ENCODE data around the gene TRUB2. TPM values are rescaled to one million over a fixed set of nuclear protein-coding genes. Genes with fewer than 3 reads are reported as not detected.
A peak's percentile ranks its signal among the peaks of the same experiment; 100 is the strongest.
"Not testable (repeated sequence)": the region's sequence is repeated elsewhere in the genome, so short reads cannot be mapped to it uniquely, and the experiment has no call there.

TRUB2 gene
- polyA plus RNA-seq, 1 donor = 23.5 TPM

DNA sequence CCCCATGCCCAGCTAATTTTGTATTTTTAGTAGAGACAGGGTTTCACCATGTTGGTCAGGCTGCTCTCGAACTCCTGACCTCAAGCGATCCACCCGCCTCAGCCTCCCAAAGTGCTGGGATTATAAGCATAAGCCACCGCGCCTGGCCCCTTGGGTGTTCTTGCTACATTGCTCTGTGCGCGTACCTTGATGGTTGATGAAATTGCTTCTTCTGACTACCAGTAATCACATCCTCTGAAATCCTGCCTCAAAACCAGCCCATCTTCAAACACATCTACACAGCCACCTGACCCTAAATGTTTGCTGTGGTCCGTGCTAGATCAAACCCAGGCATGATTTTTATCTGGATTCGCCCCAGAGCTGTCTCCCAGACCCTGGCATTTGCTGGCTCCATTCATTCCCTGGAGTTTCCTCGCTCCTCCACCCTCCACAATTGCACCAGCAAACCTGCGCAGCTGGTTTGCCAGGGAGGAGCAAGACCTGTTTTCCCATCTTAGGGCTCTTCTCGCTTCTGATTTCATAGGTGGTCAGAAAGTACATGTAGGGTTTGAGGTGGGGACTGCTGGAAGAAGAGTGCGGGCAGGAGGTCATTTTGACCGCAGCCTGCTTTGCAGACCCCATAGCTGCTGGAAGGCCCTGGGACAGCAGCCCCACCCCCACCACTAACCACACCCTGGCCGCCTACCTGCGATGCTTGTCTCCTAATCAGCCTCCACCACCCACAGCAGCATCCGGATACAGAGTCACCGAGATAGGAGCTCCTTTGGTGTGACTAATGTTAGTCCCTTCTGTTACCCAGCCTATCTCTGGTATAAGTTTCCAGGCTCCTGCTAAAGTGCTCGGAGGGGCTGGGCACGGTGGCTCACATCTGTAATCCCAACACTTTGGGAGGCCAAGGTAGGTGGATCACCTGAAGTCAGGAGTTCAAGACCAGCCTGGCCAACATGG, 23.4 kb downstream of the TRUB2 start:
- DNase-seq = no peak

DNA sequence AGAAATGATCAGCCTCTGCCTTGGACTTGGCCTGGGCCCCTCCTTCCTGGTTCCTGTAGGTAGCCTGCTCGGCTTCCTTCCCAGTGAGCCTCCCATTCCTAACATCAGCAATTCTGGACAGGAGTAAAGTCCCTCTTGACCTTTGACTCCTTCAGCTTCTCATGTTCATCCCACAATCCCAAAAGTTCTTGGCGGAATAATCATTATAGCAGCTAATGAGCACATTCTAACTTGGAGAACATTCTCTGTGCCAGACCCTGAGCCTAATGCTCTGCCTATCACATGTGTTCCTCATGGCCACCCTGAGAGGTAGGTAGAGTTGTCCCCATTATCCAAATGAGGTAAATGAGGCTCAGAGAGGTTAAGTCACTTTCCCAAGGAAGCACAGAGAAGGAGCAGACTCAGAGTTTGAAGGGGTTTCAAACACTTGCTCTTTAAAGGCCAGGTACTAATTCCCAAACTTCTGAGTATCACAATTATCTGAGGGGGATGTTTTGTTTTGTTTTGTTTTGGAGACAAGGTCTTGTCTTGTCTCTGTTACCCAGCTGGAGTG, 24.9 kb downstream of the TRUB2 start:
- DNase-seq = no peak

DNA sequence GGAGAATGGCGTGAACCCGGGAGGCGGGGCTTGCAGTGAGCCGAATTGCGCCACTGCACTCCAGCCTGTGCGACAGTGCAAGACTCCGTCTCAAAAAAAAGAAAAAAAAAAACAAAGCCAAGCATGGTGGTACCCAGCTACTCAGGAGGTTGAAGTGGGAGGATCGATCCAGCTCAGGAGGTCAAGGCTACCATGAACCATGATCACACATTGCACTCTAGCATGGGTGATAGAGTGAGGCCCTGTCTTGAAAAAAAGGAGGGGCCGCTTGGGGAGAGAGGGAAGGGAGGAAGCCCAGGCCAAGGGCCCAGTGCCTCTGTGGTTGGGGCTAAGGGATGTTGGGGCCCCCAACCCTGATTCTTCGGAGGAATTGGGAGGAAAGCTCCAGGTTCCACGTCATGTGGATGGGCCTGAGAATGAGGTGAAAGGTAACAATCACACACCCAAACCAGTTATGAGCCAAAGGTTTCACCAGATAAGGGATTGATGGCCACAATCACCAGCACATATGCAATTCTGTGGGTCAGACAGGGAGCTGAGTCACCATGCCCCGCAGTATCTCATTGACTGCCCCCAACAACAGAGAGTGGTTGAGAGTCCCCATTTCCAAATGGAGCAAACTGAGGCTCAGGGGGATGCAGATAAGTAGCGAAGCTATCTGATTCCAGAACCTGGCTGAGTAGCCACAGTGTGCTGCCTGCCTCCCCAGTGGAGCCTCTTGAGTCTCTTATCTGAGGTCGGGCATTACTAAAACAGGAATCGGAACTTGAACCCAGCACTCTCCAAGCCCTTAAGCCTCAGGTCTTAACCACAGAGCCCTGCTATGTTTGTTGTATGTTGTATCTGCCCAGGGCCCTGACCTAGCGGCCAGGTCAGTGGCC, 25.7 kb downstream of the TRUB2 start:
- no peak for DNase-seq

GRCh38 chr9:128294142-128294541, 28.1 kb downstream of the TRUB2 start:
- no peak for DNase-seq

- DNase-seq = no peak
Measured at GRCh38 chr9:128293091-128293490, 29.2 kb downstream of the TRUB2 start.

GRCh38 chr9:128292009-128292408, 30.2 kb downstream of the TRUB2 start:
- DNase-seq = no peak

DNA sequence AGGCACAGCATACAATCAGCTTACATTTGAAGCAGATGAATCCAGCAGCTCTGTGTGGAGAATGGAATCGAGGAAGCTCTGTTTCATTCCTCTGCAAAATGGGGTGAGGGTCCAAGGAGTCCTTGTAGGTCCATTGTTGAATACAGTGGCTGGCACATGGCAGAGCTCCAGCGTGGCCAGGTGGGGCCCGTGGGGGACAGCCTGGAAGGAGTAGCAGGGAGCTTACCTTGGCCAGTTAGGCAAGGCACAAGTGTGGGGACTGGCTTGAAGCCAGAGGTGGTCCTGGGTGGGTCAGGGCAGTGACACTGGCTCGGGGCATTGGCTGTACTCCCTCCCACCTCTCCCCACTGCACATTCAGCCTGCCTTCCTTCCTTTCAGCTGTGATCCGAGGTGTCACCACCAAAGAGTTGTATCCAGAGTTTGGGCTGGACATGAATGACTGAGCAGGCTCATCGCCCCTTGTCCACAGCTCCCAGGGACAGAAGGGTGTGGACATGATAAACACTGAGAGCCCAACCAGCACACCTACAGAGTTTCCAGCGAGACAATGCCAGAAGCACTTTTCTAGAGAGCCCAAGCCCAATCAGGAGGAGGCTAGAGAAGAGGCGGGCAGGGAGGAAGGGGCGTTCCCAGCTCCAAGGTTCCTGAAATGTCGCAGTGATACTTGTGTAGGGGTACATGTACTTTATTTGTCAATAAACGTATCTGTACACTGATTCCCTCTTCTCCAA, 33.8 kb downstream of the TRUB2 start:
- DNase-seq = no peak

- DNase-seq = peak; percentile 69
Measured at GRCh38 chr9:128286440-128286839, 35.8 kb downstream of the TRUB2 start.

- DNase-seq = no peak
Measured at GRCh38 chr9:128285033-128285784, 37.0 kb downstream of the TRUB2 start.

- no peak for DNase-seq
Measured at GRCh38 chr9:128282500-128282899, 39.7 kb downstream of the TRUB2 start.

DNA sequence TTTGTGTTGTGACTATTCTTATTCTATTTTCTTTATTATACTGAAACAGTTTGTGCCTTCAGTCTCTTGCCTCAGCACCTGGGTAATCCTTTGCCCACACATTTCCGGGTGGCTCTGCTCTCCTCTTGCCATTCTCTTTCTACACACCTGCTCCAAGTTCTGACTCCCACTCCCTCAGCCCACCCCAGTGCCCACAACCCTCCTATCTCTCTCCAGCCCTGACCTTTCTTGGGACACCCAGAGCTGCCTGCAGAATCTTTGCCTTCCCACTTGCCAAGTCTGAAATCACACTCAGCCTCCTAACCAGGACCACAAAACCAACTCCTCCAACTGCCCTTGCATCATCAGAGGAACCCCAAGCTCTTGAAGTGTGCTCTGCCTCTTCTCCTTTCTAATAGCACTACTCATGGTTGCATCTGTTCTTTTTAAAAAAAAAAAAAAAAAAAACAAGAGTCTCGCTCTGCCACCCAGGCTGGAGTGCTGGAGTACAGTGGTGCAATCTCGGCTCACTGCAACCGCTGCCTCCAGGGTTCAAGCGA, 42.1 kb downstream of the TRUB2 start:
- no peak for DNase-seq

- not testable (repeated sequence) for DNase-seq
Measured at GRCh38 chr9:128279088-128280073, 42.9 kb downstream of the TRUB2 start.

DNA sequence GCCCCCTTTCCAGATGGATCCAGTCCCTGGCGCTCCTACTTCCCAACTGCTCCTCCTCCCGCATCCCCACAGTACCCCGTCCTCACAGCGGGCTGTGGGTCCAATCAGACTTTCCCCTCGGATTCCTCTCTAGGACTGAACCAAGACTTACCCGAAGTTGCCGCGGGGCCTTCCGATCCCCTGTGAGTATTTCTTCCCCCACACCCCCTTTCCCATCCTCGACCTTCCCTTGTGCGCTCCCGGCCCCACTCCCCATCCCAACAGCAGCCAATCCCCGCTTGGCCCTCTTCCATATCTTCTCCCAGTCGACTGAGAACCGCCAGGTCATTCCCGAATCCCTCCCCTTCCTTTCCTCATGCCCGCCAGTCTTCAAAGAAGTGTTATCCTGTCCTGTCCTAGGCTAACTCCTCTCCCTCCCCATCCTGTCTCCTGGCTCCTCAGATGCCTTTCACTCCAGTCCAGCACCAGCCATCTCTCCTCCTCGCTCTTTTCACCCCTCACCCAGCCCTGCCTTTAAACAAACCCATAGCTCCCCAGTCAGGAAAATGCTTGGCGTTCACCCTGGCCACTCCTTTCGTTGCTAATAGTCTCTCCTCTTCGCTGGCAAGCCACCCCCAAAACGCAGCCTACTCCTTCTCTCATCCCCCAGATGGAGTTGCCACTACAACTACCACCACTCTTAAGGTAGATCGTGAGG, 45.5 kb downstream of the TRUB2 start:
- peak; percentile 73 for DNase-seq

DNA sequence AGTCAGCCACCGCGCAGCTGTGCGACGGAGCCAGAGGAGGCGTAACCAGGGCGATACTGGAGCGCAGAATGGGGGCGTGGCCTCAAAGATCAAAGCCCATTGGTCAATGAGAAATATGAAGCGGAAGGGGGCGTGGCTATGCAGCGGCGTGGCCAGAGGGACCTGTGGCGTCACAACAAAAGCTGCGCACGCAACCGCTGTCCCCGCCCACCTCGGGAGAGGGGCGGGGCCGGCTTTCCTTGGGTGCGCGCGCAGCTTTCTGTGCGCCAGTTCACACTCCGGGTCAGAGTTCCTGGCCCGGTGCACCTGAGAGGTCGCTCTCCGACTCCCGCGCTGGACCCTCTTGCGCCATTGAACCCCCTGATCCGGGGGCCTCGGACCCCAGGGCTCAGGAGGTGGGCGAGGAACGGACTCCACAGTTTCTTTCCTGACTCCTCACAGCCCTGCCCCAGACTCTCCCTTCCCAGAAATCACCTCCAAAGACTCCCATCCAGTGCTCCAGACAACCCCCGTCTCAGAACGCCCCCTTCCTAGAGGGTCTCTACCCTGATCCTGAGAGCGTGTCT, 46.2 kb downstream of the TRUB2 start, which contains the start of gene SWI5:
SWI5 (plus strand) TSS at position 269 of the 566 bp plus-strand sequence.
- peak; percentile 100 for DNase-seq

- DNase-seq = peak; percentile 48
Measured at GRCh38 chr9:128275198-128276007, 46.8 kb downstream of the TRUB2 start, which contains the start of gene GOLGA2. TSS of gene GOLGA2 (minus strand) at chr9:128276007. CDS start at chr9:128275976, 31 bp downstream.

DNA sequence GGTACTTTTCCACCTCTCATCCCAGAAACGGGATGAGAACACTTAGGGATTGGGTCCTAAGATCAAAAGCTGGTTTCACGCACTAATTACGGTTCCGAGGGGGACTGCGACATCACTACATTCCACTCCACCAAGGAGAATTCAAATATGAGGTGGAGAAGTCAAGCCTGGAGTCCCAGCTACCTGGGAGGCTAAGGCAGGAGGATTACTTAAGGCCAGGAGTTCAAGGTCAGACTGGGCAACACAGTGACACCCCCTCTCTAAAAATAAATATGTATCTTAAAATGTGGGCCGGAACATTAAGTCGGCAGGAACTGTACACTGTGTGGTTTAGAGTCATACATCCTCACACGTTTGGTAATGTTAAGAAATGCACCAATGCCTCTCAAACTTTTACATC, 48.0 kb downstream of the TRUB2 start:
- DNase-seq = no peak

DNA sequence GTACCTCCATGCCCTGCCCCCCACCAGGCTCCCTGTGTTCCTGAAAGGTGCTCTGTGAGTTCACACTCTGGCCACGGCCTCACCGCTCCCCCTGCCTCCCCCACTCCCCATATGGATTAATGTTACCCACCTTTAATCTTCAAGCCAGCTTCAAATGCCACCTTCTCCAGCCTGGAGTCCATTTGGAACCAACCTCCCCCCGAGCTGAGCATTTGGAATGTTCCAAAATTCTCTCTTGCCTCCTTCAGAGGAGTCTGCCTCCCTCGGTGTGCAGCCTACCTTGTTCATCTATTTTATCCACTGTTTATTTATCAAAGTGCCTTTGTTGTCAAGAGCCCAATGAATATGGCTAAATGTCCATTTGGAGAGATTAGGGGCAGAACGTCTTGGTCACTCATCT, 50.7 kb downstream of the TRUB2 start:
- DNase-seq = no peak

DNA sequence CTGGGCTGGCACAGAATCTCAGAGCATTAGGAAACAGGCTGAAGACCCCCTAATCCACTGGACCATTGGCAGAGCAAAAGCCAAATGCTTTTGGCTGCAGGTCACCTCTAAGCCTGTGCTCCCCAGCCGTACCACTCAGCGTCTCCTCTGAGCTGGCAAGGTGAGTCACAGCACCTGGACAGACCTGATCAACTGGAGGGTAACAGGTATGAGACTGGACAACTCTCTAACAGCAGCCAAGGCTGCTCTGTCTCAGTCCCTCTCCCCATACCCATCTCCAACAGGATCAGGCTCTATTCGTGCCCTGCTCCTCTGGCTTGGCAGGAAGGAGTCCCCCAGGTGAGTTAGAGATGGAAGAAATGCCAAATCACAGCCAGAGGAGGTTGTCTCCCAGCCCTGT, 51.1 kb downstream of the TRUB2 start:
- no peak for DNase-seq

Data from hindlimb muscle (tissue), 1 donor.